NT2/D1 (cell line): ENCODE results near the gene SUCLG2.
A peak's percentile ranks its signal among the peaks of the same experiment; 100 is the strongest.

Experiments used
- DNase-seq: peaks from one replicate; pipeline ENCODE4 v3.0.0-alpha.2; 2011; ENCODE audit warnings: low read depth, low spot score
- H3K27me3 ChIP-seq: 2 replicates; pipeline ENCODE4 v1.6.0; 2011; ENCODE audit warnings: mild to moderate bottlenecking; ENCODE audit not compliant: insufficient read length, insufficient read depth
- H3K36me3 ChIP-seq: 2 replicates; pipeline ENCODE4 v1.6.1; 2011; ENCODE audit warnings: mild to moderate bottlenecking, low read length, mixed read lengths; ENCODE audit not compliant: insufficient read depth, insufficient read length
- H3K4me1 ChIP-seq: 2 replicates; pipeline ENCODE4 v1.5.1; 2011; ENCODE audit not compliant: insufficient read depth, insufficient read length
- H3K4me3 ChIP-seq: 2 replicates; pipeline ENCODE4 v1.5.1; 2011; ENCODE audit warnings: low read depth; ENCODE audit not compliant: insufficient read length
- H3K9ac ChIP-seq: 2 replicates; pipeline ENCODE4 v1.6.0; 2011; ENCODE audit warnings: low read depth; ENCODE audit not compliant: insufficient read length
- H3K9me3 ChIP-seq: 2 replicates; pipeline ENCODE4 v1.5.1; 2011; ENCODE audit warnings: mild to moderate bottlenecking, low read length; ENCODE audit not compliant: insufficient read depth
- SUZ12 ChIP-seq: IDR thresholded peaks from 2 replicates; pipeline ENCODE4 v1.6.1; 2011; ENCODE audit not compliant: insufficient read length, insufficient read depth; ENCODE audit errors: extremely low read depth
- YY1 ChIP-seq: IDR thresholded peaks from 2 replicates; pipeline ENCODE4 v1.6.1; 2011; ENCODE audit not compliant: insufficient read length, insufficient read depth
- ZNF274 ChIP-seq: IDR thresholded peaks from 2 replicates; pipeline ENCODE4 v1.6.1; 2011; ENCODE audit warnings: mild to moderate bottlenecking, low read depth, low read length

Gene SUCLG2

DNA sequence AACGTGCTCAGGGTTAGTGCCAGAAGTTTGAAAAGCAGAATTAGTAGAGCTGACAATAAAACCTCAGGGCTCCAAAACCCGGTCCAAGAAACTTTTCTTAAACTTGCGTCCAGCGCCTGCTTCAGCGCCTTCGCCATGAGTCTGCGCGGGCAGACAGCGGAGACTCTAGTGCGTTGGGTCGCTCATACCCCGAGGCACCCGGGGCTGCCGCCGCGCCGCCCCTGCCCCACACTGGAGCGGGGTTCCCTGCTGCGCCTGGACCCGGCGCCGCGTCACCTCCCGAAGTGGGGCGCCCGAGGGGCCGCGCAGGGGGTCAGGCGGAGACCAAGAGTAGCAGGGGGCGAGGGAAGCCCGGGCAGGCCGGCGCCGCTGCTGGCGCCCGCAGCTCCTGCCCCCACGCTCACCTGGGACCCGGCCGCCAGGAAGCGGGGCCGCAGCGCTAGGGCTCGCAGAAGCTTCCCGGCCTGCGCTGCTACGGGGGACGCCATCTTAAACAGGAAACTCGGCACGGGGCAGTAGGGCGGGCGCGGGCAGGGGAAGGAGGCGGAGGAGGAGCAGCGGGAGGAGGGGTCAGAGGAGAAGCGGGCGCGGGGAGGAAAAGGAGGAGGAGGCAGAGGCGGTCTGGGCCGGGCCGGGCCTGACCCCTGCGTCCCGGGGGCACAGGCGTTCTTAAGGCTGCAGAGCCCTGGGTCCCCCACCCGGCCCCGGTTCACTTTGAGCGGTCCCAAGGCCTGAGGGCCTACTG lies at the start of gene SUCLG2:
Gene SUCLG2 (minus strand): TSS at position 514 of the 745 bp plus-strand sequence. CDS start 26 bp downstream, at position 488.
- no peaks in the 10 kb centered on the region for H3K4me1 ChIP-seq
- DNase-seq, result peak; percentile 55
- peak within 1 kb of the TSS; percentile 95 for H3K9ac ChIP-seq
- H3K9me3 ChIP-seq, result peaks cover 25% of the 10 kb centered on the region
- TF ChIP-seq SUZ12 (no peak), ZNF274 (no peak), YY1 (peak; percentile 65)
- peaks cover 7% of the 10 kb centered on the region for H3K36me3 ChIP-seq
- H3K27me3 ChIP-seq, result no peaks in the 10 kb centered on the region
- peak within 1 kb of the TSS; percentile 79 for H3K4me3 ChIP-seq

DNA sequence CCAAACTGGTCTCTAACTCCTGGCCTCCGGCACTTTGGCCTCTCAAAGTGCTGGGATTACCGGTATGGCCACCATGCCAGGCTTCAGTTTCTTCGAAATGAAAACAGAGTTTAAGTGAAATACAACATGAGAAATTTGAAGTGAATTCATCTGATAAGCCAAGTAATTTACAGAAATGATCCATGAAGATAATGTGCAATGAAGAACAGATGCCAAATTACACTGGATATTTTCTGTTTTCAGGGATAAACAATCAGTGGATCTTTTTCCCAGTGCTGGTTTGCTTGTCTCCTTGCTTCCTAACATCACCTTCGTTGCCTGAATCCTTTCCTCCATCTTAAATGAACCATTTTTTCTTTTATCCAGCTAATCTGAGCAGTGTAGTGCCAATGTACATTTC lies 46.2 kb upstream of the SUCLG2 start:
- no peak for DNase-seq
- H3K4me3 ChIP-seq, result no peak overlapping the region
- TF ChIP-seq SUZ12, result no peak
- no peak for TF ChIP-seq ZNF274
- TF ChIP-seq YY1, result no peak

GRCh38 chr3:67699882-67700281 lies 45.5 kb upstream of the SUCLG2 start:
- H3K27me3 ChIP-seq, result no peaks in the 10 kb centered on the region
- H3K9me3 ChIP-seq, result peaks cover 11% of the 10 kb centered on the region
- no peaks in the 10 kb centered on the region for H3K36me3 ChIP-seq
- no peak overlapping the region for H3K4me3 ChIP-seq
- TF ChIP-seq SUZ12 (no peak), ZNF274 (no peak), YY1 (no peak)
- no peak overlapping the region for H3K9ac ChIP-seq
- H3K4me1 ChIP-seq, result no peaks in the 10 kb centered on the region
- no peak for DNase-seq

More for the DNA sequence above, 46.2 kb upstream of the SUCLG2 start:
- H3K4me1 ChIP-seq, result no peaks in the 10 kb centered on the region
- no peak overlapping the region for H3K9ac ChIP-seq
- H3K36me3 ChIP-seq, result no peaks in the 10 kb centered on the region
- H3K27me3 ChIP-seq, result no peaks in the 10 kb centered on the region
- H3K9me3 ChIP-seq, result peaks cover 5% of the 10 kb centered on the region

DNA sequence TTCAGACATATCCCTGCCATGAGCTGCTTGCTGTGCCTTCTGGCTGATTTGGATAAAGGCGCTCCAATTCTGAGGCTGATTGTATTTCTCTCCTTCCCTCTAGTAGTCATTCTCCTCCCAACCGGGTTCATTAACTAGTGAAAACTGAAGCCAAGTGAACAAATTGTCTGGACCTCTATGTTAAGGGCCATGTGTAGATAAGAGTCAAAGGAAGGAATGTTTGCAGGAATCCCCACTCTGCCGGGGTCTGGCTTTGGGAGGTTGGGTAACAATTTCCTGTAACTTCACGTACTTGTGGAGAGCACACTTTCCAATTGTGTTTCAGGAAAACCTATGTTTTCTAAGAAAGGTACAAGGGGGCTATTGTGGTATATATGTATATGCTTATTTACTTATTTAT lies 38.2 kb upstream of the SUCLG2 start:
- no peaks in the 10 kb centered on the region for H3K4me1 ChIP-seq
- no peak overlapping the region for H3K4me3 ChIP-seq
- no peak for DNase-seq
- TF ChIP-seq SUZ12 (no peak), YY1 (no peak), ZNF274 (no peak)
- peaks cover 11% of the 10 kb centered on the region for H3K9me3 ChIP-seq
- no peaks in the 10 kb centered on the region for H3K36me3 ChIP-seq
- H3K27me3 ChIP-seq, result no peaks in the 10 kb centered on the region
- H3K9ac ChIP-seq, result no peak overlapping the region

- TF ChIP-seq YY1, result no peak
- TF ChIP-seq SUZ12, result no peak
- no peak for TF ChIP-seq ZNF274
- no peaks in the 10 kb centered on the region for H3K27me3 ChIP-seq
- H3K36me3 ChIP-seq, result no peaks in the 10 kb centered on the region
- H3K4me1 ChIP-seq, result no peaks in the 10 kb centered on the region
- peaks cover 11% of the 10 kb centered on the region for H3K9me3 ChIP-seq
- H3K4me3 ChIP-seq, result no peak overlapping the region
- no peak overlapping the region for H3K9ac ChIP-seq
- DNase-seq, result no peak
These were observed 37.5 kb upstream of the SUCLG2 start for GRCh38 chr3:67691926-67692325.

- H3K9ac ChIP-seq, result no peak overlapping the region
- H3K36me3 ChIP-seq, result no peaks in the 10 kb centered on the region
- DNase-seq, result no peak
- no peaks in the 10 kb centered on the region for H3K4me1 ChIP-seq
- H3K9me3 ChIP-seq, result peaks cover 11% of the 10 kb centered on the region
- H3K27me3 ChIP-seq, result no peaks in the 10 kb centered on the region
- no peak overlapping the region for H3K4me3 ChIP-seq
- TF ChIP-seq YY1 (no peak), SUZ12 (no peak), ZNF274 (no peak)
These were observed 36.8 kb upstream of the SUCLG2 start for GRCh38 chr3:67691207-67691606.

- TF ChIP-seq SUZ12, result no peak
- TF ChIP-seq ZNF274, result no peak
- no peak for TF ChIP-seq YY1
- H3K27me3 ChIP-seq, result no peaks in the 10 kb centered on the region
- no peak for DNase-seq
- no peak overlapping the region for H3K4me3 ChIP-seq
- H3K9ac ChIP-seq, result no peak overlapping the region
- no peaks in the 10 kb centered on the region for H3K36me3 ChIP-seq
- H3K4me1 ChIP-seq, result no peaks in the 10 kb centered on the region
- no peaks in the 10 kb centered on the region for H3K9me3 ChIP-seq
These were observed 35.4 kb upstream of the SUCLG2 start for GRCh38 chr3:67689806-67690205.
